GM23248 (cell line): ENCODE data around the gene STH.

Experiments
- EZH2 ChIP-seq: fragments of 200-600 bp; sonication (generic); IDR thresholded peaks from 2 replicates; pipeline ENCODE4 v1.6.1; 2018; ENCODE audit warnings: antibody characterized with exemption, mild to moderate bottlenecking; ENCODE audit not compliant: insufficient read depth, poor library complexity, severe bottlenecking
- EZH2phosphoT487 ChIP-seq: fragments of 200-600 bp; sonication (generic); IDR thresholded peaks from 2 replicates; pipeline ENCODE4 v1.6.1; 2018; ENCODE audit warnings: antibody characterized with exemption, moderate library complexity, mild to moderate bottlenecking, low read depth; ENCODE audit not compliant: insufficient read depth

GRCh38 chr17:45995627-45996270, 3.3 kb upstream of the STH start:
- no peak for TF ChIP-seq EZH2phosphoT487
- TF ChIP-seq EZH2: no peak
